ENCODE data around the gene SH3GL2.

The SH3GL2 gene

DNA sequence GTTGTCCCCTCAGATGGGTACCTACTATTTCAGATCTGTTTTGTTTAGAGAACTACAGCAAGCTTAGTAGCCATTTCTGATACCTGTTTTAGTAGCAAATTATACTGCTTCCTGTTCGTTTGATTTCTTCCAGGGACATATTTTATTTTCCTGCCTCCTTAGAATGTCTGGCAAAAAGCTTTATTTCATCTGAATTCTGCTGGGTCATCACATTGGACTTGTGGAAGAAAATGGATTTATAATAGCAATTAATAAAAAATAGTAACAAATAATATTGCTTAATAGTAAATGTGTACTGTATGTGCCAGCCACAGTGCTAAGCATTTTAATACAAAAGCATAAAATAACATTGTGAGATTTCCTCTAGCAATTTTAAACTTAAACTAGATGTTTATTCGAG lies 79.4 kb downstream of the SH3GL2 start:
- no peak for DNase-seq (ENCODE audit: low read depth in 2 of 2)

DNA sequence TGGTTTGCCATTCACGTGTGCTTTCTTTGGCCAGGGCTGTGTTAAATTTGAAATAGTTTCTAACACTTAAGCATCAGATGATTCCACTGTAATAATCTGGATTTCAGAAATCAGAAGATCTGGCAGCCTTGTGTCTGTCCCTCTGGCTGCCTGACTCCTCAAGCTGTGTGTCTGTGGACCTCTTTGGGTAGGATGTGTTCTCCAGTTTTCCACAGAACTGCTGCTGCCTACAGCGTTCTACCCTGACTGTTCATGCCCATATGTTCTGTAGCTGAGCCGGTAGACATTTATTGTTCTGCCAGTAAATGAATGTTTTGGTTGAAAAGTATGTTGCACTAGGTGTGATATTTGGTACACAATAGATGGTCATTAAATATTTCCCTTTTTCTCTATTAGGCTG lies 81.3 kb downstream of the SH3GL2 start:
- DNase-seq (ENCODE audit: low read depth in 2 of 2): no peak

DNA sequence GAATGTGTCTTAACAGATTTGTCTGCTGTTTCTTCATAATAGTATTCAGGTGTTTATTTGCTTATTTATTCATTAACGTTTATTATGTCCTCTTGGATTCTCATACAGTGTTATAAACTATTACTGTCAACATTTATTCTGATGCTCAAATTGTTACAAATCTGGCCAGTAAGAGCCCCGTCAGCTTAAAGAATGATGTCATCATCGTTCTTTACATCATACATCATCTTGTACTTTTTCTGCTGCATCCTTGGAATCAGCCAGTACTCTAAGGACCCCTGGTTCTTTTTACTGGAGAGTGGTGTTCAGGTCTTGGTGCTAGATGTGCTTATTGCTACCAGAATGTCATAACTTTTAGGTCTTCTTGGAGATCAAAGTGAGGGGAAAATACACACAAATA lies 86.6 kb downstream of the SH3GL2 start:
- DNase-seq (ENCODE audit: low read depth in 2 of 2): no peak

DNA sequence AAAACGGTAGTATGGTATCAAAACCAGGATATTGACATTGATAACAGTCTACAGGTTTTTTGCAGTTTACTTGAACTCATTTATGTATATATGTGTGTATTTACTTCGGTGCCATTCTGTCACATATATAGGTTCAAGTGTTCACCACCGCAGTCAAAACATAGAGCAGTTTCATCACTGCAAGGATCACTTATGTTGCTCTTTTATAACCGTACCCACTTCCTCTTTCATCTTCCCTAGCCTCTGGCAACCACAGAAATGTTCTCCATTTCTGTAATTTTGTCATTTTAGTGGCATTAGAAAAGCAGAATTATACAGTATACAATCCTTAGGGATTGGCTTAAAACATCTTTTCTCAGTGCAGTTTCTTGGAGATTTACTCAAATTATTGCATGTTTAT lies 90.3 kb downstream of the SH3GL2 start:
- DNase-seq (ENCODE audit: low read depth in 2 of 2): no peak

DNA sequence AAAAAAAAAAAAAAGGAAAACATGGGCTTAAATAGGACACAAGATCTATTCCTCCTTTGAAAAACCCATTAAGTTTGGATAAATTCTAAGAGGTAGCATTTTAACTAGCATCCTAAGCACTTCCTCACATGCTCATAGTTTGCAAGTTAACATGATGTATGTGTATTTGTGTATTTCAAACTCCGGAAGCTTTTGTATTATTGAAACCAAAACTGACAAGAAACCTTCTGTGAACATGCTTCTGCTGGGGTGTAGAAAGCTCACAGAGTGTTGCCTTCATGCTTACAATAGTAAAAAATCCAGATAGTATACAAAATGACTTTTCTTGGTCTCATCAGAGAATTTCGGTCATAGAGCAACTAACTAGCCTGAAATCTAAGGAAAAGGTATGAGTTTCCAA lies 103.8 kb downstream of the SH3GL2 start:
- no peak for DNase-seq (ENCODE audit: low read depth in 2 of 2)

DNA sequence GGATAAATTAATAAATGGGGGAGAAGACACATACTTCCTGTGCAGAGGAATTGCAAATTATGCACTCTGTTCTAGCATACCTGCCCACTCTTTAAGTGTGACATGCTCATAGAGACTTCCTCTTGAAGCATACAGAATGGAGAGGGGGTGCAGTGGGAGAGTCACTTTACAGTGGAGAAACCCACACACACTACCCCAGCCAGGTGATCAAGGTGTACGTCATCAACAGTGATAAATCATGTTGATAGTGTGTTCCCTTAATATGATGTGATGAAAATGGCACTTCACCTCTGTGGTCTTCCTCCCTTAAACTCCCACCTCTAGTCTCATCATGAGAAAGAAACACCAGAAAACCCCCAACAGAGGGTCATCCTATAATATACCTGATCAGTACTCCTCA lies 110.0 kb downstream of the SH3GL2 start:
- no peak for DNase-seq (ENCODE audit: low read depth in 2 of 2)

DNA sequence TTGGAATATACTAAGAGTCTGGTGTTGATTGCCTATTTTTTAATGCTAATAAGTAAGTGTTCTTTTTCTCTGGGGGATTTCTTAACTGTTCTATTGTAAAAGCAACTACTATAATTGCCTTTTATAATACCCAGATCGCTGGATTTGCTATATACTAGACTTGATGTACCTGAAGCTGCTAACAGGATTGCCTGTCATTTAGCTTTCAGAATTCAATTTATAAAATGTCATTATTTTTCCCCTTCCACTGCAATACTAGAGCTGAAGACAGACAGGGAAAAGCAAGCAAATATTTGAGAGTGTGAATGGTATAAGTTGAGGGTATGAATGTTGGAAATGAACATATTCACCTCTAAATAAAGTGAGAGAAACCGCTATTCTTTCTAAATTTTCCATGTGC lies 115.5 kb downstream of the SH3GL2 start:
- no peak for DNase-seq (ENCODE audit: low read depth in 2 of 2)

DNA sequence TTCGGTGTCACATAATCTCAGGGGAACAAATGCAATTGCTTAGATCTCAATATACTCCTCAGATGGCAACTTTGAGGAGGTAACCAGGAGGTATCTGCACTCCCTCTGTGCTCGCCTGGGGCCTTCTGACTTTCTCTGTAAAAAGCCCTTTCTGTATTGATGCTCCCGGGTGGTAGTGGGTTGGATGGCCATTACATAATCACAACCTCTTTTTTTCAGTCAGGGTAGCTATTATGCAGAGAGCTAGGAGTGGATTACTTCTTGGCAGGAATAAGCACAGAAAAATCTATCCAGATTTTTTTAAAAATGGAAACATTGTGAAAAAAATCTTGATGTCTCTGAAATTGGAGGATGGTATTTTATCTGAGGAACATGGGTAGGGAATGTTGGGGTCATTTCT lies 116.6 kb downstream of the SH3GL2 start:
- DNase-seq (ENCODE audit: low read depth in 2 of 2): no peak

DNA sequence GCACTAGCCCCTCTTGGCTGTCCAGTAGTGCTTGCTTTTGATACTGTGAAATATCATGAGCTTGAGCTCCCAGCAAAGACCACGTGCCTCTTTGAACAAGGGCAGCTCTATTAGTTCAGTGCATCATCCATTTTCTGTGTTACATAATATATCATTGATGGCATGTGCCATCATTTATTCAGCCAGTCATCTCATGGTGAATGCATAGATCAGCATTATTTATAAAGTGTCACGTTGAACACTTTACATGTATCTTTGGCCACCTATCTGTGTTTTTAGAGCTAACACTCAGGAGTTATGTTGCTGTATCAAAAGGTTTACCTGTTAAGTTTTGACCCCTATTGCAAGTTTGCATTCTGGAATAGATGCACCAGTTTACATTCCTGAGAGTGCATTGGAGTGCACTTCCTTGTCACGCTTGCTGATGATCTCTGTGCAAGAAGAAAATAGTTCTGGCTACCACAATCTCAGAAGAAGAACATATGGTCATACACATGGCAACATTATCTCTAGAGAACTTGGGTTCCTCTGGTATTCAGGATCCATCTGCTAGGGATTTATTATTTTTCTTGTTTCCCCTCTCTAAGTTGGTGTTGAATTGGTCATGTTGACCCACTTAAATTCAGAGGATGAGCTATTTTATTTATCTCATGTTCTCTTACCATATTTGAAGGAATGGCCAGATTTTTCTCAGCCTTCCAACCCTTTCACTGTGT lies 120.9 kb downstream of the SH3GL2 start:
- DNase-seq (ENCODE audit: low read depth in 2 of 2): no peak

DNA sequence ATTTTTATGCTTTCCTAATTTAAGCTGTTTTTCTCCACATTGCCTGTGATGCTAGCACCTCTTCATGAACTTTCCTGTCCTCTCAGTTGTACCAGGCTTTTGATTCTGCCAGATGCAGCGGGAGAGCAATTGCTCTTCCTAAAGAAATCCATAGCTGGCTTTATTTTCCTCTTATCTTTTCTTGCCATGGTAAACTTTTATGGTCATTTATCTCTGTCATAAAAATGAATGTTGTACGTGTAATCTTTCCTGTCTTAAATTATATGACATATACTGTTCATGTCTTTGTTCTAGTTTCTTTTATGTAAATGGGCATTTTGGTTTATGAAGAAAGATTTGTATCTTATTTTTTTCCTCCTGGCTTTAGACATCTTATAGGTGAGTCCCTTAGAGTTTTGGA lies 127.5 kb downstream of the SH3GL2 start:
- DNase-seq (ENCODE audit: low read depth in 2 of 2): no peak

DNA sequence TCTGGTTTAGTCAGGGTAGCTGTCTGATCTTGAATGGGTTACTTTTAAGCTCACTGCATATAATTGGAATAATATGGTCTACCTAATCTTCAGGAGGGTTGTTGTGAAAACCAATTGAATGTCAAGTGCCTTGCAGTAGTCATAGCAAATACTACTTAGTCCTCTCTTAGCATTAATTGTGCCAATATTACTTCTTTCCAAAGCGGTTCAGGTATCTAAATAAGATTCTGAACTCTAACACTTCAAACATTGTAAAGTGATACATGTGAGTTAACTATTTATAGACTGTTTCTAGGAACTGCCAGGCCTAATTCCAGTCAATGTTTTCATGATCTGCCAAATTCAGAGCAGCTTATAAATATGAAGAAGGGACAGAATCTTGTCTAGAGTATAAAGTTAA lies 140.2 kb downstream of the SH3GL2 start:
- DNase-seq (ENCODE audit: low read depth in 2 of 2): no peak

DNA sequence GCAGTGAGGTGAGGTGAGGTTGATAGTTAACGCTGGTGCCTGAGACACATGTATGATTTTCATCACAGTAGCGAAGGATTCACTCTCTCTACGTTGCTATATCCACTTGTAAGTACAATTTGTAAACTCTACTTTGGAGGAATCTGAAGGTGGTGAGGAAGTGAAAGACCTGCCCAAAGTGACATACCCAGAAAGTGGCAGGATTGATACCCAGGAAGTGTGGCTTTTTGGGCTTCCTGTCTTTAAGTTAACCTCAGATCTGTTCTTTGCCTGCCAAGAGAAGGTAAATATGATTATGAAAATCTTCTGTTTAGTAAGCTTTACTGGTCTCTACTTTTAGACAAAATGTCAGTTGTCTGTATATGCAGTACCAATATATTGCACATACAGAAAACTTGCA lies 143.1 kb downstream of the SH3GL2 start:
- DNase-seq (ENCODE audit: low read depth in 2 of 2): no peak

DNA sequence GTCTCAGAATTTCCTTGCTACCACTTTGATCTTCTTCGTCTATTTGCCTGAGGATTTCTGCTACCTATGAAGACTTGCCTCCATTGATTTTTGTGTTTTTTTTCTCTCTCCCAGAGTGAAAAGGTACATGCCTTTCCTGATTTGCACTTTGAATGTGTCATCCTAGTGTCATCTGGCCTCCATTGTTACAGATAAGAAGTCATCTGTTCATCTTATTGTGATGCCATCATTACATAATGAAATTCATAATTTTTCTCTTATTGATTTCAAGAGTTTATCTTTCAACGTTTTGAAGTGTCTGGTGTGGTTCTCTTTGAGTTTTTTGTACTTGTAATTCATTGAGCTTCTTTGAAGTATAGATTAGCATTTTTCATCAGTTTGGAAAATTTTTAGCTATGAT lies 144.8 kb downstream of the SH3GL2 start:
- DNase-seq (ENCODE audit: low read depth in 2 of 2): no peak

DNA sequence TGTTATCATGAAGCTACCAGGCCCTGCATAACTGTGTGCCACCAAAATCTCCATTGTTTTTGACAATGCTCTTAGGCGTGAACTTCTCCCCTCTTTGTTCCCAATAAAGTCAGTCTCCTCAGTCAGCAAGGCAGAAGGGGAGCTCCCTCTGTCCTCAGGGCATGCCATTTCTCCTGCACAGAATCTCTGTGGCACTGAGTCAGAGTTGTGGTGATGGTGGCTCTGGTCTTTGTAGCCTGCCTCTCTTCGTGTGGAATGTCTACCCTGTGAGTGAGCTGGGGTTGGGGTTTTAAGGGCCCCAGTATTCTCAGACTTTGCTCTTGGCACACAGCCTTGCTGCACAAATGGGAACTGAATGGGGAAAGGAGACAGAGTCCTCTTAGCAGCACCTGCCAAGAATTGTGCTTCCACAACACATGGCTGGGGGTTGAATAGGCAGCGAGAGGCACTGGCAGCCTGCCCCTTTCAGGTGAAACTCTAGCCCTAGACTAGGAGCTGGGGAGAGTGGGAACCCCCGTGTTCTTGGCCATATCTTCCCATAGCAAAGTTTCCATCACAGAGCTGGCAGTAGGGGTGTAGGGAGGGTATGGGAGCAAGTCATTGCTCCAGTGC lies 146.6 kb downstream of the SH3GL2 start:
- DNase-seq (ENCODE audit: low read depth in 2 of 2): no peak

DNA sequence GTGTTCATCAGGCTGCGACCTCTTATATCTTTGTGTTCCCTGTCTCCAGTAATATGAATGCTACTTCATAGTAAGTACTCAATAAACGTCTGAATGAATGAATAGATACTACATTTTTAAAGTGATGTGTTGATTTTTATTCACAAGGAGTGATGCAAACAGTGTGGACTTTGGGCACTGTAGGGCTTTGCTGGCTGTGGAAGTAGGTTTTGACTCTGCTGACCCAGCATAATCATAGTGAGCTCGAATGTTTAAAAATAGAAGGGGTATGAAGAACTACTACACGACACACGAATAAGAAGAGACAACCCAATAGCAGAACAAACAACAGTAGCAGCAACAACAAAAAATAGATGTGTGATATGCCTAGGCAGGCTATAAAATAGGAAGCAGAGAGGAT lies 147.4 kb downstream of the SH3GL2 start:
- no peak for DNase-seq (ENCODE audit: low read depth in 2 of 2)

DNA sequence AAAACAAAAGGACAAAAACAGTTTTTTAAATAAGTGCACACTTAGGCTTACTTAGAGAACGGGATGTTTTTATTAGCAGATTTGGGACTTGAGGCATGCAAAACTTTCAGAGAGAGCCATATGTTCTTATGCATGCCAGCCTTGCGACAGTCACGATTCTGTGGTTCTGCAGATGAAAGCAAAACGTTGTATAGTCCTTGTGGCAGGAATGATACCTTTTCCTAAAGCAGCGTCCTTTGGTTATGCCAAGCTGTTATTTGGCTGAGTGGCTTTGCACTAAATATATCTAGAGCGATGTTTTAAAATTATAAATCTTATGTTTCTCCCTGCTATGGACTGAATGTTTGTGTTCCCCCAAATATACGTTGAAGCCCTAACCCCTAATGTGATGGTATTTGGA lies 152.0 kb downstream of the SH3GL2 start:
- no peak for DNase-seq (ENCODE audit: low read depth in 2 of 2)

DNA sequence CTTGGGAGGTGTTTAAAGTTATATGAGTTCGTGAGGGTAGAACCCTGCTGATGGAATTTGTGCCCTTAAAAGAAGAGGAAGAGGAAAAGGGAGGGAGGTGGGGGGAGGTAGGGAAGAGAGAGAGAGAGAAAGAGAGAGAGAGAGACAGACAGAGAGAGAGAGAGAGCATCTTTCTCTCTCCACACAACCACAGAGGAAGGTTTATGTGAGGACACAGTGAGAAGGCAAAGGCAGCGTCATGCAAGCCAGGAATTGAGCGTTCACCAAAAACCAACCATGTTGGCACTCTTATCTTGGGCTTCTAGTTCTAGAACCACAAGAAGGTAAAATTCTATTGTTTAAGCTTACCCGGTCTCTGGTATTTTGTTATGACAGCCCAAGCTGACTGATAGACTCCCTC lies 152.4 kb downstream of the SH3GL2 start:
- DNase-seq (ENCODE audit: low read depth in 2 of 2): no peak

DNA sequence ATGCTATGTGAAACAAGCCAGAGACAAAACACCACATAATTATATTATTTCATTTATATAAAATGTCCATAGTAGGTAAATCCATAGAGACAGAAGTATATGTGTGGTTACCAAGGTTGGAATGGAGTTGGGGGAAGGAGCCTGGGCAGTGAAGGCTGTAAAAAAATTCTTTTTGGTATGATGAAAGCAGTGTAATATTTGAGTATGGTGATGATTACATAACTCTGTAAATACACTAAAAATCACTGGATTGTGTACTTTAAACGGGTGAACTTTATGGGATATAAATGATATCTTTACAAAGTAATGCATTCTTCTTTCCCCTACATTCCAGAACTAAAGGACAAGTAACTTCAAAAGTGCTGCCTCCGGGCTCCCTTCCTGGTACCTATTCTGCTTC lies 155.8 kb downstream of the SH3GL2 start:
- DNase-seq (ENCODE audit: low read depth in 2 of 2): no peak

DNA sequence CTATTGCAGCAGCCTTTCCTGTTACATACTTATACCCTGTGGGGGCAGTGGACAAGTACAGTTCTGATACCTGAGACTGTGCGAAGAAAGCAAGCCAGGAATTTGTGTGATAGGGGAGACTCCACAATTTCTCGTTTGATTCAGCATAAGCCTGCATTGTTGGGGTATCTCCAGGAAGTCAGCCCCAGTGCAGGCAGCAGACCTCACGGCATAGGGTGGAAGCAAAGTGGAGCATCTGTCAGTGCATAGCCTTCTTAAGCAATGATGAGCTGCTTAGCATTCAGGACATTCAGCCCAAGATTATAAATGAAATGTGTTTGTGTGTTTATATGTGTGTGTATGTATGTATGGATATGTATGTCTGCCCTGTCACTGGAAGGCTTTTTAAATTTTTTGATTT lies 157.0 kb downstream of the SH3GL2 start:
- no peak for DNase-seq (ENCODE audit: low read depth in 2 of 2)

DNA sequence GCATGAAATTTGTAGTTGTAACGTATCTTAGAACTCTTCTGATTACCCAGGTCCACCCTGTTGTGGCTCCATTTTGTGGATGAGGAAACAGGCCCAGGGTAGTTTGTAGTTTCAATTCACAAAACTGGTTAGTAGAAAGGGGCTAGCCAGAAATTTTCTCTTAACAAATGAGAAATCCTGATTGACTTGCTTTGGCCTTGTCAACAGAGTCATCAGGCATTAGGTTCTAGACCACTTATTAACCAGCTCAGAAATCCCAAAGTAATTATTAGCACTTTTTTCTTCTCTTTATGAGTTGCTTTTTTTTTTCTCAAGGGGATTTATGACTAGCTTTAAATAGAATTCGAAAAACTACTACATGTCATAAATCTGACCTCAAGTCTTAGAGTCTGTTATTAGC lies 160.2 kb downstream of the SH3GL2 start:
- no peak for DNase-seq (ENCODE audit: low read depth in 2 of 2)

DNA sequence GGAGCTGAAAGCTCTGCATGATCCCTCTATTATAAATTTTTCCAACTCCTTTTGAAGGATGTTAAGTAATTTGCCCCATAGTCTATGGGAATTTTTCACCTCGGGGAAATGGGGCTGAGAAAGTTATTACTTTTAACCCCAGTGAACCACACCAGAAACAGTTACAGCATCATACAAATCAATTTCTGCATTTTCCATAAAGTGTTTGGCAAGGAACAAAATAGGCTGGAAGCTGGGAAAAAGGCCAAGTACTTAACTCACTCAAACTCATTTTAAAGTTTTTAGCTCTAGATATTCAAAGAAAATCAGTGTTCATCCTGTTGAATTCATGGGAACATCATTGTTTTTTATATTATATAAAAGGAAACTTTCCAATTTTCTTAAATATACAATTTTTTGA lies 160.9 kb downstream of the SH3GL2 start:
- DNase-seq (ENCODE audit: low read depth in 2 of 2): no peak

DNA sequence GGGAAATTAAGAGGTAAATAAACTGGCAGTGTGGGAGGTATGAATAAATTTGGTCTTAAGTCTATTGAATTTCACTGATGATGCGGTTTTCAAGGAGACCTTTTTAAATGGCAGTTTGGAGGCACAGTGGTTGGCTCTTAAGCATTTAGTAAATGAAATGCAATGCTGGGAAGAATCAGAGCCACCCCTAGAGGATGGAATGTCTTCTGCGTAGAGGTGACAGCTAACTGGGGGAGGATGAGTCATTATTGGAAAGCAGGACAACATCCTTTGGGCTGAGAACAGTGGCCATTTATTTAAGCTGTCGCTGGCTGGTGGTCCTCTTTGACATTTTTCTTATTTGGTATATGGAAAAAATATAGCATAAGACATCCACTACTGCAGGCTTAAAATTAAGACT lies 163.2 kb downstream of the SH3GL2 start:
- no peak for DNase-seq (ENCODE audit: low read depth in 2 of 2)

DNA sequence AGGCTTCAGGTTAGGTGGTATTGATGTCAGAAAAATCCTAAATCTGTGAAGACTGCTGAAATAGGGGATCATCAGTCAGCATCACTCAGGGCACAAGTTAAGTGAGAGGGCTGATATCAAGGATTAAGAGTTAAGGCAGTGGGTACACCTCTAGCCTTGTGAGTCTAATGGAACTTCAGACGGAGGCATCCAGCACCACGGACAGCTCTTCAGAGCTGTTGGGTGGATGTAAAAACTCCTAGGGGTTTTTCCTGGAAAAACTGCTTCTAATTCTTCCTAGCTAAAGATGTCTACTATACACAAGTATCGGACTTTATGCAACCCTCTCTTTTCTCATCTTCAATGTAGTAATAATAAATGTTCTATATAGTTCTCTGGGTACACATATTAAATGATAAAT lies 165.9 kb downstream of the SH3GL2 start:
- no peak for DNase-seq (ENCODE audit: low read depth in 2 of 2)

DNA sequence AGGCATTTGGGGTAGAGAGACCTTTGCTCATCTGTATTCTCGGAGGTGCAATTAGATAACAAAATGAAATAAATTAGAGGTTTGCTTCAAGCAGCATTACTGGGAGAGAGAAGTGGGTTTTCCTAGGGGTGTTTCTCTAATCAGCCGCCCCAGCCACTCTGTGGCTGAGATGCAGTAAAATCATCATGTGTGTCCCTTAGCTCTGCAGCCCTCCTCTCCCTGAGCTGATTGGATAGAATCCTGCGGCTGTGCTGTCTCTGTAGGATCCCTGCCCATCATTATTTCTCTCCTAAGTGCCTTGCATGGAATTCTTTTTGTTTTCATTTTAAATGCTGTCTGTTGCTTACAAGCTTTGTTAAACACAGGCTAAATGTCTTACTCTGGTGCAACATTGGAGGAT lies 171.4 kb downstream of the SH3GL2 start:
- DNase-seq (ENCODE audit: low read depth in 2 of 2): no peak
